H9 (cell line): ENCODE results near the gene VPS35L. TPM values are rescaled to one million over a fixed set of nuclear protein-coding genes. Genes with fewer than 3 reads are reported as not detected.

ENCODE experiments used
- DNase-seq: peaks from one replicate; pipeline ENCODE4 v3.0.0-alpha.2; 2017
- H2AFZ ChIP-seq: one replicate; pipeline ENCODE4 v1.6.1; 2013; ENCODE audit warnings: mild to moderate bottlenecking, low read length, control low read depth, moderate library complexity
- H2AK5ac ChIP-seq: 2 replicates; pipeline ENCODE4 v1.6.1; 2013; ENCODE audit warnings: low read length, control low read depth, mixed read lengths; ENCODE audit not compliant: insufficient read length
- H2BK120ac ChIP-seq: one replicate; pipeline ENCODE4 v1.6.1; 2013; ENCODE audit warnings: low read depth, mild to moderate bottlenecking, low read length, control low read depth, inconsistent platforms; ENCODE audit not compliant: poor library complexity, severe bottlenecking
- H2BK12ac ChIP-seq: 2 replicates; pipeline ENCODE4 v1.6.1; 2013; ENCODE audit warnings: low read length, control low read depth, mixed read lengths, low read depth; ENCODE audit not compliant: insufficient read length
- H2BK15ac ChIP-seq: 2 replicates; pipeline ENCODE4 v1.6.1; 2013; ENCODE audit warnings: low read depth, low read length, control low read depth
- H2BK20ac ChIP-seq: one replicate; pipeline ENCODE4 v1.6.1; 2013; ENCODE audit warnings: low read depth, mild to moderate bottlenecking, low read length, control low read depth, inconsistent platforms; ENCODE audit not compliant: poor library complexity, severe bottlenecking
- H2BK5ac ChIP-seq: 2 replicates; pipeline ENCODE4 v1.6.1; 2013; ENCODE audit warnings: low read length, control low read depth, mixed read lengths; ENCODE audit not compliant: insufficient read length
- H3K14ac ChIP-seq: 2 replicates; pipeline ENCODE4 v1.6.1; 2013; ENCODE audit warnings: low read length, control low read depth; ENCODE audit not compliant: insufficient read depth
- H3K18ac ChIP-seq: 2 replicates; pipeline ENCODE4 v1.6.1; 2013; ENCODE audit warnings: low read depth, mild to moderate bottlenecking, mixed read lengths, low read length, control low read depth; ENCODE audit not compliant: insufficient read length
- H3K23ac ChIP-seq: 2 replicates; pipeline ENCODE4 v1.6.1; 2013; ENCODE audit warnings: low read length, control low read depth, mixed read lengths, low read depth; ENCODE audit not compliant: insufficient read length
- H3K23me2 ChIP-seq: 2 replicates; pipeline ENCODE4 v1.6.1; 2013; ENCODE audit warnings: low read depth, mild to moderate bottlenecking, mixed read lengths, low read length, control low read depth; ENCODE audit not compliant: insufficient read length, poor library complexity, severe bottlenecking
- H3K27ac ChIP-seq: 2 replicates; pipeline ENCODE4 v1.5.1; 2013; ENCODE audit warnings: low read length, control low read depth, mixed read lengths, low read depth; ENCODE audit not compliant: insufficient read length
- H3K27me3 ChIP-seq: 2 replicates; pipeline ENCODE4 v1.6.1; 2013; ENCODE audit warnings: low read length, control low read depth, inconsistent platforms; ENCODE audit not compliant: insufficient read depth
- H3K4ac ChIP-seq: 2 replicates; pipeline ENCODE4 v1.6.1; 2013; ENCODE audit warnings: low read depth, mild to moderate bottlenecking, control low read depth, inconsistent platforms, low read length, moderate library complexity
- H3K4me1 ChIP-seq: 2 replicates; pipeline ENCODE4 v1.6.1; 2013; ENCODE audit warnings: low read length, control low read depth, inconsistent platforms; ENCODE audit not compliant: insufficient read depth
- H3K4me2 ChIP-seq: 2 replicates; pipeline ENCODE4 v1.6.1; 2013; ENCODE audit warnings: low read length, control low read depth, mixed read lengths; ENCODE audit not compliant: insufficient read length, insufficient read depth
- H3K56ac ChIP-seq: 2 replicates; pipeline ENCODE4 v1.6.1; 2013; ENCODE audit warnings: low read depth, mild to moderate bottlenecking, mixed read lengths, low read length, control low read depth; ENCODE audit not compliant: insufficient read length
- H3K79me1 ChIP-seq: 2 replicates; pipeline ENCODE4 v1.6.1; 2013; ENCODE audit warnings: low read depth, mild to moderate bottlenecking, moderate library complexity, low read length, control low read depth, inconsistent platforms; ENCODE audit not compliant: insufficient read depth, poor library complexity, severe bottlenecking
- H3K79me2 ChIP-seq: 2 replicates; pipeline ENCODE4 v1.6.1; 2013; ENCODE audit warnings: low read length, control low read depth, inconsistent platforms; ENCODE audit not compliant: insufficient read depth
- H3K9ac ChIP-seq: 2 replicates; pipeline ENCODE4 v1.6.1; 2013; ENCODE audit warnings: low read length, control low read depth, mixed read lengths; ENCODE audit not compliant: insufficient read length; ENCODE audit errors: extremely low read depth
- H3K9me3 ChIP-seq: one replicate; pipeline ENCODE4 v1.6.1; 2013; ENCODE audit warnings: low read depth, low read length, inconsistent platforms; ENCODE audit not compliant: control insufficient read depth
- H3T11ph ChIP-seq: one replicate; pipeline ENCODE4 v1.6.1; 2013; ENCODE audit warnings: mild to moderate bottlenecking, low read length, control low read depth, inconsistent platforms
- H4K20me1 ChIP-seq: one replicate; pipeline ENCODE4 v1.6.1; 2013; ENCODE audit not compliant: control insufficient read depth, insufficient read length, insufficient read depth
- H4K5ac ChIP-seq: 2 replicates; pipeline ENCODE4 v1.6.1; 2013; ENCODE audit warnings: low read depth, mild to moderate bottlenecking, mixed read lengths, low read length, control low read depth; ENCODE audit not compliant: insufficient read length
- H4K8ac ChIP-seq: replicated peaks from 2 replicates; pipeline ENCODE4 v1.6.1; 2013; ENCODE audit warnings: low read length, control low read depth, mixed read lengths, low read depth; ENCODE audit not compliant: insufficient read length
- H4K91ac ChIP-seq: 2 replicates; pipeline ENCODE4 v1.6.1; 2013; ENCODE audit warnings: low read depth, mild to moderate bottlenecking, moderate library complexity, mixed read lengths, low read length, control low read depth; ENCODE audit not compliant: insufficient read length
- H3K27ac Mint-ChIP-seq, 3 experiments: 2 replicates in 2 of 3; 3 replicates in 1 of 3; pipeline ENCODE4 v1.8.0; 2020 to 2021; ENCODE audit warnings: mixed read lengths in 3 of 3, mild to moderate bottlenecking in 1 of 3, moderate library complexity in 1 of 3
- H3K27me3 Mint-ChIP-seq: 2 replicates; pipeline ENCODE4 v1.8.0; 2021; ENCODE audit warnings: low read depth, mild to moderate bottlenecking, moderate library complexity, mixed read lengths
- H3K36me3 Mint-ChIP-seq, 3 experiments: 2 replicates in 2 of 3; 3 replicates in 1 of 3; pipeline ENCODE4 v1.8.0; 2020 to 2021; ENCODE audit warnings: low read depth in 3 of 3, mixed read lengths in 3 of 3; ENCODE audit not compliant: insufficient read depth in 1 of 3
- H3K4me1 Mint-ChIP-seq, 2 experiments: 2 replicates each; pipeline ENCODE4 v1.8.0; 2020; ENCODE audit warnings: mixed read lengths in 2 of 2
- H3K4me3 Mint-ChIP-seq, 2 experiments: 2 replicates in 1 of 2; 3 replicates in 1 of 2; pipeline ENCODE4 v1.8.0; 2020 to 2021; ENCODE audit warnings: mild to moderate bottlenecking in 2 of 2, mixed read lengths in 2 of 2, moderate library complexity in 1 of 2
- H3K9me3 Mint-ChIP-seq, 2 experiments: 2 replicates in 1 of 2; 3 replicates in 1 of 2; pipeline ENCODE4 v1.8.0; 2020; ENCODE audit warnings: mild to moderate bottlenecking in 2 of 2, mixed read lengths in 2 of 2, moderate library complexity in 1 of 2
- CTCF ChIP-seq: fragments of 200-600 bp; sonication (generic); conservative IDR thresholded peaks from 3 replicates; pipeline ENCODE4 v1.8.0; 2021; ENCODE audit warnings: antibody characterized with exemption, mild to moderate bottlenecking
- WGBS: extraction: QIAGEN DNeasy Blood & Tissue Kit; methylation state at CpG from one replicate; pipeline ENCODE4 v1.1.7; 2013; ENCODE audit warnings: missing lambda C conversion rate, low lambda C conversion rate, mixed read lengths; ENCODE audit not compliant: insufficient read length; ENCODE audit errors: extremely low coverage; 5-methylcytosine and 5-hydroxymethylcytosine counted together
- total RNA-seq: library from RNA; stranded (reverse); gene quantifications from 2 replicates; pipeline ENCODE4 v1.2.1, GENCODE V29; 2021

VPS35L gene
- total RNA-seq, 1 experiment from 2014 or later: 58.4 TPM

DNA sequence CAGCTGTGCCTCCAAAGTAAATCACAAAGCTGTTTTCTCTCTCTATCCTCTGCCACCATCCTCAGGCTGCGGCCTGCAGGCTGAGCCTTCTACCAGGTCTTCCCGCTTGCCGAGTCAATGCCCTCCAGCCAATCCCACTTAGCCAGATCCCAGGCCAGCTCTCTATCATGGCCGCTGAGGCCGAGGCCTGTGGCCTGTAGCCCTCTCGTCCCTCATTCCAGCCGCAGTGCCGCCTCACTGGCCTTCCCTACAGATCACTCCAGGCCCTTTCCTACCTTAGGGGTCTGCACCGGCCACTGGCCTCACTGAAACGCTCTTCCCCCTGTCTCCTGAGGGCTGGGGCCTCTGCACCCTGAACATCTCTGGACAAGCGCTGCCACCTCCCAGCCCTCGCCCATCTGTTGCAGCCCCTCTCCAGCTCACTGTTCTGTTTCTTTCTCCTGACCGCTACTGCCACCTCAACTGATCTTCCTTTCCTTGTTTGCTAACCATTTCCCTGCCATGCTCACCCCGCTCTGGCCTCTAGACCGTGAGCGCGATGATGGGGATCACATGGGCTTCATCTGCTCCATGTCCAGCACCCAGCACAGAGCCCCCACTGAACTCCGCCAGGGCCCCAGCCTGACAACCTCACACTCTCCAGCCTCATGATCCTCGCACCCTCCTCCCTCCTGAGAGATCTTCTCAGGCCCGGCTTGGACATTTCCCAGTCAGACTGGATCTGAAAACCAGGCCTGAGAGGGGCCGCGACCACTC, 154.1 kb downstream of the VPS35L start:
- no peak for TF ChIP-seq CTCF
- H4K91ac ChIP-seq: no peak overlapping the region
- H2BK20ac ChIP-seq: no peak overlapping the region
- peaks cover 16% of the 10 kb centered on the region; the same call in 1 of the 2 replicates for H3K79me2 ChIP-seq
- no peak overlapping the region for H3T11ph ChIP-seq
- H2BK12ac ChIP-seq: no peak overlapping the region
- DNase-seq: no peak
- H3K23me2 ChIP-seq: no peaks in the 10 kb centered on the region
- no peak overlapping the region for H4K5ac ChIP-seq
- no peak overlapping the region for H2BK120ac ChIP-seq
- H2BK5ac ChIP-seq: no peak overlapping the region
- H2BK15ac ChIP-seq: no peak overlapping the region
- H3K36me3 Mint-ChIP-seq: peaks cover 67 to 92% (median 85%) of the 10 kb centered on the region in 3 experiments
- no peak overlapping the region for H3K4ac ChIP-seq
- no peak overlapping the region for H3K56ac ChIP-seq
- no peak overlapping the region for H3K4me2 ChIP-seq
- no peak overlapping the region for H2AFZ ChIP-seq
- H3K4me1 Mint-ChIP-seq: peaks cover 39 to 66% of the 10 kb centered on the region in 2 experiments
- H4K8ac ChIP-seq: no peak overlapping the region
- H3K9me3 Mint-ChIP-seq: no peaks in the 10 kb centered on the region
- H3K14ac ChIP-seq: no peak overlapping the region
- H3K4me3 Mint-ChIP-seq: peak overlapping the region; percentile 30 to 33; a peak in 4 of 5 replicates
- H3K18ac ChIP-seq: no peak overlapping the region
- peak overlapping the region; percentile 81 to 93 (median 92) for H3K27ac Mint-ChIP-seq
- WGBS: no CpG with 5 or more reads among the region's 22 CpGs
- H3K27me3 Mint-ChIP-seq: no peaks in the 10 kb centered on the region
- H4K20me1 ChIP-seq: peaks cover 6% of the 10 kb centered on the region
- peaks cover 2% of the 10 kb centered on the region for H3K79me1 ChIP-seq
- no peaks in the 10 kb centered on the region for H3K27me3 ChIP-seq
- no peak overlapping the region for H3K9ac ChIP-seq
- H3K9me3 ChIP-seq: no peaks in the 10 kb centered on the region
- H3K4me1 ChIP-seq: peaks cover 2% of the 10 kb centered on the region; the same call in 1 of the 2 replicates
- H3K27ac ChIP-seq: no peak overlapping the region
- no peak overlapping the region for H3K23ac ChIP-seq
- H2AK5ac ChIP-seq: no peak overlapping the region
